ENCODE results near the gene LDLR.
A peak's percentile ranks its signal among the peaks of the same experiment; 100 is the strongest.
"Not testable (repeated sequence)": the region's sequence is repeated elsewhere in the genome, so short reads cannot be mapped to it uniquely, and the experiment has no call there.

LDLR gene

GRCh38 chr19:11127905-11128304, 38.6 kb downstream of the LDLR start:
- Histone ChIP-seq H3K36me3 (ENCODE audit: control insufficient read depth, insufficient read depth, low read length, severe bottlenecking) (peaks cover 98% of the 10 kb centered on the region), H3K4me3 (ENCODE audit: low read length) (no peak overlapping the region), H3K9ac (ENCODE audit: low read length) (no peak overlapping the region), H3K4me1 (ENCODE audit: control insufficient read depth, insufficient read depth, low read length) (peaks cover 3% of the 10 kb centered on the region), H3K27me3 (replicated peaks; ENCODE audit: control insufficient read depth, insufficient read depth, low read length) (no peaks in the 10 kb centered on the region), H3K9me3 (ENCODE audit: control insufficient read depth, low read length) (no peaks in the 10 kb centered on the region)
- DNase-seq (ENCODE audit: low read depth): no peak

- peak; percentile 78 for DNase-seq (ENCODE audit: low read depth)
- peaks cover 3% of the 10 kb centered on the region for H3K4me1 ChIP-seq (ENCODE audit: control insufficient read depth, insufficient read depth, low read length)
- H3K27me3 ChIP-seq (replicated peaks; ENCODE audit: control insufficient read depth, insufficient read depth, low read length): no peaks in the 10 kb centered on the region
- no peaks in the 10 kb centered on the region for H3K9me3 ChIP-seq (ENCODE audit: control insufficient read depth, low read length)
- H3K4me3 ChIP-seq (ENCODE audit: low read length): no peak overlapping the region
- peaks cover 77% of the 10 kb centered on the region for H3K36me3 ChIP-seq (ENCODE audit: control insufficient read depth, insufficient read depth, low read length, severe bottlenecking)
- H3K9ac ChIP-seq (ENCODE audit: low read length): peak overlapping the region; percentile 5
Observed at GRCh38 chr19:11130824-11131455, 41.7 kb downstream of the LDLR start.

GRCh38 chr19:11131471-11131870, 42.2 kb downstream of the LDLR start:
- Histone ChIP-seq H3K27me3 (replicated peaks; ENCODE audit: control insufficient read depth, insufficient read depth, low read length) (no peaks in the 10 kb centered on the region), H3K9me3 (ENCODE audit: control insufficient read depth, low read length) (no peaks in the 10 kb centered on the region), H3K36me3 (ENCODE audit: control insufficient read depth, insufficient read depth, low read length, severe bottlenecking) (peaks cover 71% of the 10 kb centered on the region), H3K9ac (ENCODE audit: low read length) (no peak overlapping the region), H3K4me1 (ENCODE audit: control insufficient read depth, insufficient read depth, low read length) (peaks cover 3% of the 10 kb centered on the region), H3K4me3 (ENCODE audit: low read length) (no peak overlapping the region)
- DNase-seq (ENCODE audit: low read depth): no peak

GRCh38 chr19:11136400-11137101, 47.3 kb downstream of the LDLR start:
- Histone ChIP-seq H3K9me3 (ENCODE audit: control insufficient read depth, low read length) (no peaks in the 10 kb centered on the region), H3K27me3 (replicated peaks; ENCODE audit: control insufficient read depth, insufficient read depth, low read length) (no peaks in the 10 kb centered on the region)
- no peak for DNase-seq (ENCODE audit: low read depth)

GRCh38 chr19:11137542-11138384, 48.5 kb downstream of the LDLR start:
- H3K9me3 ChIP-seq (ENCODE audit: control insufficient read depth, low read length): no peaks in the 10 kb centered on the region
- peak overlapping the region; percentile 87 for H3K9ac ChIP-seq (ENCODE audit: low read length)
- H3K27me3 ChIP-seq (replicated peaks; ENCODE audit: control insufficient read depth, insufficient read depth, low read length): no peaks in the 10 kb centered on the region
- peaks cover 37% of the 10 kb centered on the region for H3K4me1 ChIP-seq (ENCODE audit: control insufficient read depth, insufficient read depth, low read length)
- H3K4me3 ChIP-seq (ENCODE audit: low read length): peak overlapping the region; percentile 55
- H3K36me3 ChIP-seq (ENCODE audit: control insufficient read depth, insufficient read depth, low read length, severe bottlenecking): peaks cover 11% of the 10 kb centered on the region
- DNase-seq (ENCODE audit: low read depth): peak; percentile 96

More at GRCh38 chr19:11136400-11137101, 47.3 kb downstream of the LDLR start:
- Histone ChIP-seq H3K4me3 (ENCODE audit: low read length) (no peak overlapping the region), H3K36me3 (ENCODE audit: control insufficient read depth, insufficient read depth, low read length, severe bottlenecking) (peaks cover 23% of the 10 kb centered on the region), H3K9ac (ENCODE audit: low read length) (no peak overlapping the region), H3K4me1 (ENCODE audit: control insufficient read depth, insufficient read depth, low read length) (peaks cover 26% of the 10 kb centered on the region)

GRCh38 chr19:11138601-11139300, 49.5 kb downstream of the LDLR start:
- no peaks in the 10 kb centered on the region for H3K27me3 ChIP-seq (replicated peaks; ENCODE audit: control insufficient read depth, insufficient read depth, low read length)
- H3K9ac ChIP-seq (ENCODE audit: low read length): peak overlapping the region; percentile 87
- peaks cover 47% of the 10 kb centered on the region for H3K4me1 ChIP-seq (ENCODE audit: control insufficient read depth, insufficient read depth, low read length)
- peak; percentile 94 for DNase-seq (ENCODE audit: low read depth)
- H3K36me3 ChIP-seq (ENCODE audit: control insufficient read depth, insufficient read depth, low read length, severe bottlenecking): peaks cover under 1% of the 10 kb centered on the region
- peak overlapping the region; percentile 59 for H3K4me3 ChIP-seq (ENCODE audit: low read length)
- H3K9me3 ChIP-seq (ENCODE audit: control insufficient read depth, low read length): no peaks in the 10 kb centered on the region

- DNase-seq (ENCODE audit: low read depth): not testable (repeated sequence)
Observed at GRCh38 chr19:11140023-11140538, 50.8 kb downstream of the LDLR start.

GRCh38 chr19:11140896-11141295, 51.6 kb downstream of the LDLR start:
- Histone ChIP-seq H3K4me1 (ENCODE audit: control insufficient read depth, insufficient read depth, low read length) (peaks cover 47% of the 10 kb centered on the region), H3K9me3 (ENCODE audit: control insufficient read depth, low read length) (no peaks in the 10 kb centered on the region), H3K36me3 (ENCODE audit: control insufficient read depth, insufficient read depth, low read length, severe bottlenecking) (no peaks in the 10 kb centered on the region), H3K9ac (ENCODE audit: low read length) (no peak overlapping the region), H3K4me3 (ENCODE audit: low read length) (no peak overlapping the region), H3K27me3 (replicated peaks; ENCODE audit: control insufficient read depth, insufficient read depth, low read length) (no peaks in the 10 kb centered on the region)
- no peak for DNase-seq (ENCODE audit: low read depth)

More at GRCh38 chr19:11140023-11140538, 50.8 kb downstream of the LDLR start:
- H3K9me3 ChIP-seq (ENCODE audit: control insufficient read depth, low read length); H3K36me3 ChIP-seq (ENCODE audit: control insufficient read depth, insufficient read depth, low read length, severe bottlenecking); H3K27me3 ChIP-seq (replicated peaks; ENCODE audit: control insufficient read depth, insufficient read depth, low read length); H3K4me3 ChIP-seq (ENCODE audit: low read length): not testable (repeated sequence)
- Histone ChIP-seq H3K9ac (ENCODE audit: low read length) (peak overlapping the region; percentile 87), H3K4me1 (ENCODE audit: control insufficient read depth, insufficient read depth, low read length) (peaks cover 47% of the 10 kb centered on the region)

GRCh38 chr19:11141937-11142527, 52.8 kb downstream of the LDLR start:
- Histone ChIP-seq H3K9me3 (ENCODE audit: control insufficient read depth, low read length) (no peaks in the 10 kb centered on the region), H3K4me3 (ENCODE audit: low read length) (peak overlapping the region; percentile 49), H3K4me1 (ENCODE audit: control insufficient read depth, insufficient read depth, low read length) (peaks cover 47% of the 10 kb centered on the region), H3K9ac (ENCODE audit: low read length) (peak overlapping the region; percentile 78), H3K27me3 (replicated peaks; ENCODE audit: control insufficient read depth, insufficient read depth, low read length) (no peaks in the 10 kb centered on the region), H3K36me3 (ENCODE audit: control insufficient read depth, insufficient read depth, low read length, severe bottlenecking) (no peaks in the 10 kb centered on the region)
- no peak for DNase-seq (ENCODE audit: low read depth)

- H3K27me3 ChIP-seq (replicated peaks; ENCODE audit: control insufficient read depth, insufficient read depth, low read length): no peaks in the 10 kb centered on the region
- no peaks in the 10 kb centered on the region for H3K9me3 ChIP-seq (ENCODE audit: control insufficient read depth, low read length)
- H3K36me3 ChIP-seq (ENCODE audit: control insufficient read depth, insufficient read depth, low read length, severe bottlenecking): no peaks in the 10 kb centered on the region
- H3K9ac ChIP-seq (ENCODE audit: low read length): peak overlapping the region; percentile 91
- peak; percentile 96 for DNase-seq (ENCODE audit: low read depth)
- H3K4me3 ChIP-seq (ENCODE audit: low read length): peak overlapping the region; percentile 64
- peaks cover 44% of the 10 kb centered on the region for H3K4me1 ChIP-seq (ENCODE audit: control insufficient read depth, insufficient read depth, low read length)
Observed at GRCh38 chr19:11142528-11143171, 53.4 kb downstream of the LDLR start.

All from adipocyte (in vitro differentiated cells).